K562 (cell line): ENCODE data around the gene C1orf146.

ENCODE experiments used
- CEBPB ChIP-seq: fragments of 450-650 bp; IDR thresholded peaks from 2 replicates; pipeline ENCODE4 v1.6.1; 2016; ENCODE audit warnings: missing genetic modification characterization, missing compliant biosample characterization
- CTCF ChIP-seq, 3 experiments: IDR thresholded peaks in 2 of 3; conservative IDR thresholded peaks in 1 of 3; 2 replicates each; pipeline ENCODE4 v1.5.1; 2011 to 2012; ENCODE audit warnings: low read length in 3 of 3, mild to moderate bottlenecking in 3 of 3, control low read depth in 2 of 3, improper control_type of control experiment in 1 of 3, inconsistent platforms in 1 of 3, low read depth in 1 of 3, mixed read lengths in 1 of 3, moderate library complexity in 1 of 3; ENCODE audit not compliant: insufficient read depth in 2 of 3
- KAT2B ChIP-seq: IDR thresholded peaks from one replicate; pipeline ENCODE4 v1.6.1; 2012; ENCODE audit warnings: low read depth, mild to moderate bottlenecking, control low read depth, inconsistent platforms, low read length, moderate library complexity
- POLR2AphosphoS5 ChIP-seq: IDR thresholded peaks from 2 replicates; pipeline ENCODE4 v1.6.1; 2011; ENCODE audit warnings: mild to moderate bottlenecking, low read depth, low read length, moderate library complexity; ENCODE audit not compliant: control insufficient read depth, insufficient read depth
- SAFB2 ChIP-seq: fragments of 200-400 bp; formaldehyde crosslinking; IDR thresholded peaks from 2 replicates; pipeline ENCODE4 v1.6.1; 2018; ENCODE audit warnings: borderline replicate concordance, low read length, low read depth, moderate library complexity; ENCODE audit not compliant: severe bottlenecking
- ZNF121 ChIP-seq: sonication (generic); formaldehyde crosslinking; conservative IDR thresholded peaks from 2 replicates; pipeline ENCODE4 v1.8.0; 2022; ENCODE audit warnings: missing genetic modification reagents
- ZNF707 ChIP-seq: fragments of 250-450 bp; sonication (Bioruptor Pico); conservative IDR thresholded peaks from 2 replicates; pipeline ENCODE4 v1.8.0; 2022; ENCODE audit warnings: inconsistent platforms, mild to moderate bottlenecking, moderate library complexity
- ZNF76 ChIP-seq: fragments of 250-450 bp; sonication (Bioruptor Pico); IDR thresholded peaks from 2 replicates; pipeline ENCODE4 v1.4.0; 2020; ENCODE audit warnings: mild to moderate bottlenecking, moderate library complexity, borderline replicate concordance

GRCh38 chr1:92211166-92211565, 6.5 kb upstream of the C1orf146 start:
- TF ChIP-seq KAT2B (no peak), CTCF (IDR thresholded peaks at IDR 0.05 in 2 of 3, conservative IDR thresholded peaks at IDR 0.05 in 1 of 3; ENCODE audit: insufficient read depth in 2 of 3, low read depth in 1 of 3, low read length in 3 of 3) (no peak), ZNF707 (CRISPR knock-in tag) (no peak), POLR2AphosphoS5 (no peak), SAFB2 (no peak), CEBPB (no peak), ZNF76 (CRISPR knock-in tag) (no peak), ZNF121 (CRISPR knock-in tag) (no peak)
